ENCODE data around the gene PERCC1. TPM values are rescaled to one million over a fixed set of nuclear protein-coding genes. Genes with fewer than 3 reads are reported as not detected.

The PERCC1 gene
- total RNA-seq, 1 donor from 2014 or later: 0.33 TPM

DNA sequence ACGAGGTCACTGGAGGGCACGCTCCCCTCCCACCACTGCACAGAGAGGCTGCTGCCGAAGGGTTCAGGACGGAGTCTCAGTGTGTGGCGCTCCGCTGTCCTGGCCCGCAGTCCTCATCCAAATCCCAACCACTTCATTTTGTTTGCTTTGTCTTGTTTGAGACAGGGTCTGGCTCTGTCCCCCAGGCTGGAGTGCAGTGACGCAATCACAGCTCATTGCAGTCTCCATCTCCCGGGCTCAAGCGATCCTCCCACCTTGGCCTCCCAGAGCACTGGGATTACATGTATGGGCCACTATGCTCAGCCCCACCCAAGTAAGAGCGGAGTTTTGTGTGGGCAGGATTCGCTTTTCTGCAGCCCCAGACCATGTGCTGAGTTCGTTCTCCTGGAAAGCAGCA is 29.1 kb upstream of the PERCC1 start:
- Mint-ChIP-seq H3K4me3 (no peak overlapping the region), H3K36me3 (ENCODE audit: low read depth) (peaks cover 59% of the 10 kb centered on the region), H3K27me3 (no peaks in the 10 kb centered on the region), H3K9me3 (no peaks in the 10 kb centered on the region), H3K27ac (no peak overlapping the region), H3K4me1 (no peaks in the 10 kb centered on the region)
- POLR2A ChIA-PET: interaction anchor here (0.6 kb wide), 1 partner anchor 555 kb away, joined by 5 read pairs; no protein-coding TSS in a partner anchor
- intact Hi-C loops (cut with micrococcal nuclease): no loop called here
- TF ChIP-seq, protein P1, sequence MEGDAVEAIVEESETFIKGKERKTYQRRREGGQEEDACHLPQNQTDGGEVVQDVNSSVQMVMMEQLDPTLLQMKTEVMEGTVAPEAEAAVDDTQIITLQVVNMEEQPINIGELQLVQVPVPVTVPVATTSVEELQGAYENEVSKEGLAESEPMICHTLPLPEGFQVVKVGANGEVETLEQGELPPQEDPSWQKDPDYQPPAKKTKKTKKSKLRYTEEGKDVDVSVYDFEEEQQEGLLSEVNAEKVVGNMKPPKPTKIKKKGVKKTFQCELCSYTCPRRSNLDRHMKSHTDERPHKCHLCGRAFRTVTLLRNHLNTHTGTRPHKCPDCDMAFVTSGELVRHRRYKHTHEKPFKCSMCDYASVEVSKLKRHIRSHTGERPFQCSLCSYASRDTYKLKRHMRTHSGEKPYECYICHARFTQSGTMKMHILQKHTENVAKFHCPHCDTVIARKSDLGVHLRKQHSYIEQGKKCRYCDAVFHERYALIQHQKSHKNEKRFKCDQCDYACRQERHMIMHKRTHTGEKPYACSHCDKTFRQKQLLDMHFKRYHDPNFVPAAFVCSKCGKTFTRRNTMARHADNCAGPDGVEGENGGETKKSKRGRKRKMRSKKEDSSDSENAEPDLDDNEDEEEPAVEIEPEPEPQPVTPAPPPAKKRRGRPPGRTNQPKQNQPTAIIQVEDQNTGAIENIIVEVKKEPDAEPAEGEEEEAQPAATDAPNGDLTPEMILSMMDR (IDR thresholded peaks at IDR 0.05): no peak
- no peak for DNase-seq
- no peak for ATAC-seq (ENCODE audit: low read depth)
- CTCF ChIA-PET: no interaction called here

DNA sequence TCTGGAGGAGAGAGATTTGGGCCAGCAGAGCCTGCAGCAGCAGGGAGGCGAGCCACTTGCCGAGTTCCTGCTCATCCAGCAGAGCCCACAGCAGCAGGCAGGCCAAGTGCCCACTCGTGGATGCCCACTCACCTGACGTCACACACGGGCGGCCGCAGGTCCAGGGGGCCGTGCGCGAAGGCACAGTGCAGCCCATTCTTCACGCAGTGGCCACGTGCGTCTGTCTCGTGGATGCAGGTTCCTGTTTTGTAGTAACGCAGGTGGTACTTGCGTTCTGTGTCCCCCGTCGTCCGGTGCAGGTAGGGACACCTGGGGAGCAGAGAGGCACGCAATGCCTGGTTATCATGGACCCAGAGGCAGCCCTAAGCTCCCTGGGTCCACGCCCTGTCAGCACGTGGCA is 27.8 kb upstream of the PERCC1 start:
- DNase-seq (no peak), ATAC-seq (ENCODE audit: low read depth) (no peak)
- H3K27me3 Mint-ChIP-seq: no peaks in the 10 kb centered on the region
- no peak overlapping the region for H3K4me3 Mint-ChIP-seq
- H3K27ac Mint-ChIP-seq: no peak overlapping the region
- intact Hi-C loops (cut with micrococcal nuclease): no loop called here
- peaks cover 7% of the 10 kb centered on the region for H3K4me1 Mint-ChIP-seq
- ChIA-PET CTCF (no interaction called here), POLR2A (no interaction called here)
- H3K36me3 Mint-ChIP-seq (ENCODE audit: low read depth): peaks cover 58% of the 10 kb centered on the region
- no peaks in the 10 kb centered on the region for H3K9me3 Mint-ChIP-seq
- TF ChIP-seq, protein P1 (IDR thresholded peaks at IDR 0.05): no peak

GRCh38 chr16:1403733-1404132 is 27.1 kb upstream of the PERCC1 start:
- DNase-seq (no peak), ATAC-seq (ENCODE audit: low read depth) (no peak)
- Mint-ChIP-seq H3K36me3 (ENCODE audit: low read depth) (peaks cover 51% of the 10 kb centered on the region), H3K27me3 (no peaks in the 10 kb centered on the region), H3K9me3 (no peaks in the 10 kb centered on the region), H3K4me3 (no peak overlapping the region), H3K27ac (no peak overlapping the region), H3K4me1 (peaks cover 14% of the 10 kb centered on the region)
- POLR2A ChIA-PET: no interaction called here
- TF ChIP-seq, protein P1 (IDR thresholded peaks at IDR 0.05): no peak
- intact Hi-C loops (cut with micrococcal nuclease): no loop called here
- CTCF ChIA-PET: no interaction called here

GRCh38 chr16:1407753-1408152 is 23.1 kb upstream of the PERCC1 start:
- TF ChIP-seq, protein P1 (IDR thresholded peaks at IDR 0.05): no peak
- intact Hi-C loops (cut with micrococcal nuclease): loop anchor here (1.0 kb wide), 3 partner anchors 13 to 44 kb away; partner anchors contain the start of gene UQCC4
- peak overlapping the region; percentile 74 for H3K27ac Mint-ChIP-seq
- peaks cover 38% of the 10 kb centered on the region for H3K36me3 Mint-ChIP-seq (ENCODE audit: low read depth)
- ATAC-seq (ENCODE audit: low read depth) (no peak), DNase-seq (no peak)
- H3K4me1 Mint-ChIP-seq: peaks cover 28% of the 10 kb centered on the region
- H3K9me3 Mint-ChIP-seq: no peaks in the 10 kb centered on the region
- CTCF ChIA-PET: interaction anchor here (0.5 kb wide), 1 partner anchor 293 kb away, joined by 3 read pairs; no protein-coding TSS in a partner anchor
- POLR2A ChIA-PET: interaction anchor here (0.6 to 2.5 kb wide), 10 partner anchors 9 to 1370 kb away, joined by 3 to 20 read pairs (median 5); partner anchors contain the start of genes MAPK8IP3, TELO2, UBE2I and UQCC4
- H3K4me3 Mint-ChIP-seq: peak overlapping the region; percentile 68
- H3K27me3 Mint-ChIP-seq: no peaks in the 10 kb centered on the region

- peaks cover 32% of the 10 kb centered on the region for H3K36me3 Mint-ChIP-seq (ENCODE audit: low read depth)
- H3K4me1 Mint-ChIP-seq: peaks cover 30% of the 10 kb centered on the region
- DNase-seq (peak; percentile 98), ATAC-seq (ENCODE audit: low read depth) (peak; percentile 94)
- no peaks in the 10 kb centered on the region for H3K27me3 Mint-ChIP-seq
- H3K27ac Mint-ChIP-seq: peak overlapping the region; percentile 56
- H3K4me3 Mint-ChIP-seq: peak overlapping the region; percentile 80
- intact Hi-C loops (cut with micrococcal nuclease): loop anchor here (1.0 kb wide), 3 partner anchors 12 to 45 kb away; partner anchors contain the start of gene UQCC4
- POLR2A ChIA-PET: interaction anchor here (0.6 to 2.5 kb wide), 10 partner anchors 8 to 1371 kb away, joined by 3 to 20 read pairs (median 5); partner anchors contain the start of genes MAPK8IP3, TELO2, UBE2I and UQCC4
- TF ChIP-seq, protein P1 (IDR thresholded peaks at IDR 0.05): no peak
- CTCF ChIA-PET: no interaction called here
- H3K9me3 Mint-ChIP-seq: no peaks in the 10 kb centered on the region
These were observed 22.6 kb upstream of the PERCC1 start for GRCh38 chr16:1408171-1408837.

Measured in activated B cell treated with CpG ODN at 0.5 μM for 24 hours (primary cell).